ENCODE results near the gene IGSF5. TPM values are rescaled to one million over a fixed set of nuclear protein-coding genes. Genes with fewer than 3 reads are reported as not detected.

Gene IGSF5
- total and polyA plus RNA-seq, 9 of the 15 experiments (the other 6 are each of a cell fraction or from before 2014, with no cell fraction given) = not detected

GRCh38 chr21:39728341-39728740 lies 16.6 kb upstream of the IGSF5 start (continued):
- TF ChIP-seq ZKSCAN1 (IDR thresholded peaks at IDR 0.05; ENCODE audit: low read depth, low read length) = no peak
- TF ChIP-seq, protein P1, sequence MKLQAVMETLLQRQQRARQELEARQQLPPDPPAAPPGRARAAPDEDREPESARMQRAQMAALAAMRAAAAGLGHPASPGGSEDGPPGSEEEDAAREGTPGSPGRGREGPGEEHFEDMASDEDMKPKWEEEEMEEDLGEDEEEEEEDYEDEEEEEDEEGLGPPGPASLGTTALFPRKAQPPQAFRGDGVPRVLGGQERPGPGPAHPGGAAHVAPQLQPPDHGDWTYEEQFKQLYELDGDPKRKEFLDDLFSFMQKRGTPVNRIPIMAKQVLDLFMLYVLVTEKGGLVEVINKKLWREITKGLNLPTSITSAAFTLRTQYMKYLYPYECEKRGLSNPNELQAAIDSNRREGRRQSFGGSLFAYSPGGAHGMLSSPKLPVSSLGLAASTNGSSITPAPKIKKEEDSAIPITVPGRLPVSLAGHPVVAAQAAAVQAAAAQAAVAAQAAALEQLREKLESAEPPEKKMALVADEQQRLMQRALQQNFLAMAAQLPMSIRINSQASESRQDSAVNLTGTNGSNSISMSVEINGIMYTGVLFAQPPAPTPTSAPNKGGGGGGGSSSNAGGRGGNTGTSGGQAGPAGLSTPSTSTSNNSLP (IDR thresholded peaks at IDR 0.05; ENCODE audit: borderline replicate concordance, low read depth, low read length) = no peak

GRCh38 chr21:39730418-39731157 lies 14.4 kb upstream of the IGSF5 start:
- in situ Hi-C loops (cut with MboI) = no loop called here
- CTCF ChIA-PET (ENCODE audit: low intra/inter-chr PET ratio) = no interaction called here
- BruUV-seq (replicated peaks) = no TSS peak
- Histone ChIP-seq H3K4me2 (ENCODE audit: insufficient read depth, low read length) (no peak overlapping the region), H3K4me1 (replicated peaks in 1 of 2; ENCODE audit: control insufficient read depth in 2 of 2, insufficient read depth in 2 of 2, low read length in 2 of 2) (no peaks in the 10 kb centered on the region), H3K4me3 (no peak overlapping the region), H3K9ac (ENCODE audit: insufficient read depth in 1 of 2, low read depth in 2 of 2, low read length in 2 of 2) (no peak overlapping the region), H3K36me3 (ENCODE audit: control insufficient read depth, insufficient read depth, low read length) (no peaks in the 10 kb centered on the region), H3K9me1 (ENCODE audit: control insufficient read depth, insufficient read depth, low read length) (no peaks in the 10 kb centered on the region), H3K9me3 (replicated peaks; ENCODE audit: control insufficient read depth, insufficient read depth, low read depth, low read length) (no peaks in the 10 kb centered on the region), H3K27ac (ENCODE audit: extremely low read depth, low read depth, low read length) (no peak overlapping the region), H3K79me2 (ENCODE audit: control insufficient read depth, insufficient read depth, low read length) (no peaks in the 10 kb centered on the region), H3K27me3 (ENCODE audit: control insufficient read depth in 2 of 2, insufficient read depth in 2 of 2, low read length in 2 of 2) (0 out of 5 replicates have a peak, but pooled peaks cover 0 to 8% of the 10 kb centered on the region in 2 experiments), H4K20me1 (replicated peaks; ENCODE audit: control insufficient read depth, insufficient read depth, low read length) (no peaks in the 10 kb centered on the region), H2AFZ (ENCODE audit: low read depth, low read length) (no peak overlapping the region)
- no peak for ATAC-seq
- intact Hi-C loops (cut with micrococcal nuclease) = no loop called here
- POLR2A ChIA-PET = no interaction called here
- no peak for DNase-seq (ENCODE audit: extremely low read depth in 1 of 4, low spot score in 3 of 4)
- peak; percentile 58; the same call in 1 of the 2 replicates for TF ChIP-seq NFIX (CRISPR knock-in tag; IDR thresholded peaks at IDR 0.05; ENCODE audit: low read depth)
- TF ChIP-seq NFIC (IDR thresholded peaks at IDR 0.05) = peak; percentile 82
- TF ChIP-seq ZNF263 (CRISPR knock-in tag; IDR thresholded peaks at IDR 0.05; ENCODE audit: borderline replicate concordance) = no peak
- TF ChIP-seq FUS (optimal IDR thresholded peaks at IDR 0.05; ENCODE audit: low read depth, low read length) = no peak
- no peak for TF ChIP-seq EZH2 (IDR thresholded peaks at IDR 0.05; ENCODE audit: borderline replicate concordance, low read depth, low read length)
- FAIRE-seq = no peak
- WGBS (ENCODE audit: insufficient coverage, low coverage, missing lambda C conversion rate) = 1% methylated on average over 13 of the region's 13 CpGs
